ENCODE data around the gene KCNQ2.
"Not testable (repeated sequence)": the region's sequence is repeated elsewhere in the genome, so short reads cannot be mapped to it uniquely, and the experiment has no call there.

KCNQ2 gene

DNA sequence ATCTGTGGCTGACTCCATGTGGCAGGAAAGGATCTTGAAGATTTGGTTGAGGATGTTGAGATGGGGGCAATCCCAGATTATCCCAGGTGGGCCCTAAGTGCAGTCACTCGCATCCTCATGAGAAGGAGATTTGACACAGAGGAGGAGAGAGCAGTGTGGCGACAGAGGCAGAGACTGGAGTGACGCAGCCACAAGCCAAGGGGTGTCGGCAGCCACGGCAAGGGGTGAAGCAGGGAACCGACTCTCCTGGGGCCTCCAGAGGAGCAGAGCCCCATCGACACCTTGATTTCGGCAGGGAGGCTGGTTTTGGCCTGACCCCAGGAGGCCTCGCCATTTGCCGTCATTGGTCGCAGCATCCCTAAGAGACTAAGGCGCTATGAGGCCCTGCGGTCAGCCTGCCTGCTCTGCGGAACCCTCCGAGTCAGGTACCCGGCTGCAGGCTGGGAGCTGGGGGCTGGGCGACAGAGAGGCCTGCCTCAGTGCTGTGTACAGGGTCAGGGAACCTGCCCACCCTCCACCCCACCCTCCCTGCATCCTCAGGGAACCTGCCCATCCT is 13.9 kb upstream of the KCNQ2 start:
- H3K4me3 ChIP-seq (ENCODE audit: low read depth, low read length): no peak overlapping the region
- TF ChIP-seq, protein P1, sequence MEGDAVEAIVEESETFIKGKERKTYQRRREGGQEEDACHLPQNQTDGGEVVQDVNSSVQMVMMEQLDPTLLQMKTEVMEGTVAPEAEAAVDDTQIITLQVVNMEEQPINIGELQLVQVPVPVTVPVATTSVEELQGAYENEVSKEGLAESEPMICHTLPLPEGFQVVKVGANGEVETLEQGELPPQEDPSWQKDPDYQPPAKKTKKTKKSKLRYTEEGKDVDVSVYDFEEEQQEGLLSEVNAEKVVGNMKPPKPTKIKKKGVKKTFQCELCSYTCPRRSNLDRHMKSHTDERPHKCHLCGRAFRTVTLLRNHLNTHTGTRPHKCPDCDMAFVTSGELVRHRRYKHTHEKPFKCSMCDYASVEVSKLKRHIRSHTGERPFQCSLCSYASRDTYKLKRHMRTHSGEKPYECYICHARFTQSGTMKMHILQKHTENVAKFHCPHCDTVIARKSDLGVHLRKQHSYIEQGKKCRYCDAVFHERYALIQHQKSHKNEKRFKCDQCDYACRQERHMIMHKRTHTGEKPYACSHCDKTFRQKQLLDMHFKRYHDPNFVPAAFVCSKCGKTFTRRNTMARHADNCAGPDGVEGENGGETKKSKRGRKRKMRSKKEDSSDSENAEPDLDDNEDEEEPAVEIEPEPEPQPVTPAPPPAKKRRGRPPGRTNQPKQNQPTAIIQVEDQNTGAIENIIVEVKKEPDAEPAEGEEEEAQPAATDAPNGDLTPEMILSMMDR (IDR thresholded peaks at IDR 0.05; ENCODE audit: low read depth, low read length): no peak
- no peak for DNase-seq (ENCODE audit: low read depth, low spot score)
- in situ Hi-C loops (cut with HindIII; ENCODE audit: low sequenced_read_pairs): no loop called here

DNA sequence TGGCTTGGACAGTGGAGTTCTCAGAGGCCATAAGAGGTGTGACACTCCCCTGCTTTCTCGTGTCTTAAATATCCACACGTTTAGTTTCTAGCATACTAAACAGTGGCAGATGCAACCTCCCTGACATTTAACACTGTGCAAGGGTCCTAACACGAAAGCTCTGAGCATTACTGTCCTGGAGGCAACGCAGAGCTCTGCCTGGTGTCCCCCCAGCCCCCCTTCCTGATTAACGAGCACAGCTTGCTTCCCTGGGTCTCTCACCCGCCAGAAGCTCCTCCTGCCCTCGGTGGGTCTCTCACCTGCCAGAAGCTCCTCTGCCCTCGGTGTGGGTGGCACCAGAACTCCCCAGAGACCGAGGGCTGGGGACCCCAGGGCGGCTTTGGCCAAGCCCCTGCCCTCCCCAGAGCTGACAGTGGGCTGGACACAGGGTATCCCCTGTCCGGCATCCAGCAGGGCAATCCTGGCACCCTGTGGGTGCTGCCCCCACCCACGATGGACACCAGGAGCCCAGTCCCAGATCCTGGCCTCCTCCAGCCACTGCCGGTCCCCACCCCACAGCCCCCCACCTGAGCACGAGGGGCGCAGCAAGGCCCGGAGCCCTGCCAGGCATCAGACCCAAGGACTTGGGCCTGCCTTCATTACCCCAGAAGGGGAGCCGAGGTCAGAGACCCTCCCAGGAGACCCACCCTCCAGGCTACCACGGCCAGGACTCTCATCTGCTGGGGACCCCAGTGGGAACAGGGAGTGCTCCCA is 12.4 kb upstream of the KCNQ2 start:
- TF ChIP-seq, protein P1 (IDR thresholded peaks at IDR 0.05; ENCODE audit: low read depth, low read length): no peak

DNA sequence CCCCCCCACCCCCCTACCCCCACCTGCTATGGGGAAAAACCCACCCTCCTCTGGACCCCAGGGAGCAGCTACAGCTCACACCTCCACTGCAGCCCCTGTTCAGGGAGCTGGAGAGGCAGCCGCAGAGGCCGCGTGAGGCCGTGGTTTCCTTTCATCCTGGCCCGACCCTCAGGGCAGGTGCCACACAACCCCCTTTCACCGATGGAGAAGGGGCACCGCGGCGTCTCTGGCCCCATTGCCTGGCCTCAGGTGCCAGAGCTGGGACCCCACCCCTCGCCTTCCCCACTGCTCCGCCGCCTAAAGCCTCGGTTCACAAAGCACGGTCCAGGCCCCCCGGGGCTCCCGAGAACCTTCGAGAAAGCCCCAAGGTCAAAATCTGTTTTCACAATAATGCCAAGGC is 11.8 kb upstream of the KCNQ2 start:
- TF ChIP-seq, protein P1 (IDR thresholded peaks at IDR 0.05; ENCODE audit: low read depth, low read length): no peak
- DNase-seq (ENCODE audit: low read depth, low spot score): no peak
- in situ Hi-C loops (cut with HindIII; ENCODE audit: low sequenced_read_pairs): no loop called here

More for the DNA sequence above, 12.4 kb upstream of the KCNQ2 start:
- in situ Hi-C loops (cut with HindIII; ENCODE audit: low sequenced_read_pairs): no loop called here
- no peak overlapping the region for H3K4me3 ChIP-seq (ENCODE audit: low read depth, low read length)
- no peak for DNase-seq (ENCODE audit: low read depth, low spot score)

DNA sequence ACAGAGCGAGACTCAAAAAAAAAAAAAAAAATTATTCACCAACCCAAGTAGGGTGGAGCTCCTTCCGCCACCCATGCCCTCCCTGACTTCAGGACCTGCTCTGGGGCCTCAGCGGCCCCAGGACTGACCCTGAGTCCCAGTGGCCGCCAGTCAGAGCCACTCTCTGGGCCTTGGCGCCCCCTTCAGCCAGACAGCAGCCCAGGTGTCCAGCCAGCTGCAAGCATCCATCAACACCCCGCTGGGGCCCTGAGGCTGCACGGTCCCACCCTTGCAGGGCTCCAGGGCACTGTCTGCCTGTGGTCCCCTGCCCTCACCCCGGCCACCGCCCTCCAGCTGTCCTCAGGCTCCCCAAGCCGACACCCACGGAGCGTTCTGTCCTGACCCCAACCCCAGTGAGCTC is 11.4 kb upstream of the KCNQ2 start:
- no peak for DNase-seq (ENCODE audit: low read depth, low spot score)
- no peak overlapping the region for H3K4me3 ChIP-seq (ENCODE audit: low read depth, low read length)
- TF ChIP-seq, protein P1 (IDR thresholded peaks at IDR 0.05; ENCODE audit: low read depth, low read length): no peak
- in situ Hi-C loops (cut with HindIII; ENCODE audit: low sequenced_read_pairs): no loop called here

More for the DNA sequence above, 11.8 kb upstream of the KCNQ2 start:
- no peak overlapping the region for H3K4me3 ChIP-seq (ENCODE audit: low read depth, low read length)

DNA sequence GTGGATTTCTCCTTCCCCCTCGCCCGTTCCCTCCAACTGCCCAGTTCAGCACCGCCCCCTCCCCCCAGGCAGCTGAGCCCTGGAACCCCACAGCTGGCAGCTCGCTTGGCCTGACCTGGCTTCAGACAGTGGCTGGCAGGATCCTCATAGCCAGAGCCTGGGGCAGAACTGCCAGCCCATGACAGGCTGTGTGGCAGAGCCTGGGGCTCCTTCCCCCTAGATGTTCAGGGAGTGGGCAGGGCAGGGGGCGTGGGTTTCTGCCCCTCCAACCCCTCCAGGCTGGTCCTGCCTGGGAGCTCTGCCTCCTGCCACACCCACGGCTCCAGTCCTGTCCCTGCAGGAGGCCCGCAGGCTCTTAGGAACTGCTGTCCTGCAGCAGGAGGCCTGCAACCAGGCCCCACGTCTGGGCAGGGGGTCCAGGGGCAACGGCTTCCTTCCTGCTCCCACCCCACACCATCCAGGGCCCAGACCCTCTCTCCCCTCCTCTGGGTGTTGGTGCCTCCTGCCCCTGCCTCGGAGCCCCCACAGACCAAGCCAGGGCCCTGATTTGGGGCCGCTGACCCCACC is 9.6 kb upstream of the KCNQ2 start:
- H3K4me3 ChIP-seq (ENCODE audit: low read depth, low read length): no peak overlapping the region
- TF ChIP-seq, protein P1 (IDR thresholded peaks at IDR 0.05; ENCODE audit: low read depth, low read length): no peak
- DNase-seq (ENCODE audit: low read depth, low spot score): no peak
- in situ Hi-C loops (cut with HindIII; ENCODE audit: low sequenced_read_pairs): no loop called here

DNA sequence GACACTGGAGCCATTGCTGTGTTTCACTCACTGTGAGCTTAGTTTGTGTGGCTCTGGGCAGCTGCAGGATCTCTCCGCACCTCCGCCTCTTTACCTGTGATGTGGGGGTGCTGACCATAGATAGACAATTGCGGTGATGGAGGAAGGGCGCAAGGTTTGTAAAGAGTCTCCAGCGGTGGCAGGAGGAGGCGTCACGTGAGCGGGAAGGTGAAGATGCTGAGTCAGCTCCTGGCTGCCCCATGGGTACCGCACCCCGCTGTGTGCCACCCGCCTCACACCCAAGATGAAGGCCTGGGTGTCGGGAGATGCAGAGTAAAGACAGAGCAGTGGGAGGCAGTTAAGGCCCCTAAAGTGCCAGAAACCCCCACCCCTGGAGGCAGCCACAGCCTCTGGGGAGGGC is 9.0 kb upstream of the KCNQ2 start:
- H3K4me3 ChIP-seq (ENCODE audit: low read depth, low read length): no peak overlapping the region
- DNase-seq (ENCODE audit: low read depth, low spot score): no peak
- TF ChIP-seq, protein P1 (IDR thresholded peaks at IDR 0.05; ENCODE audit: low read depth, low read length): no peak
- in situ Hi-C loops (cut with HindIII; ENCODE audit: low sequenced_read_pairs): no loop called here

DNA sequence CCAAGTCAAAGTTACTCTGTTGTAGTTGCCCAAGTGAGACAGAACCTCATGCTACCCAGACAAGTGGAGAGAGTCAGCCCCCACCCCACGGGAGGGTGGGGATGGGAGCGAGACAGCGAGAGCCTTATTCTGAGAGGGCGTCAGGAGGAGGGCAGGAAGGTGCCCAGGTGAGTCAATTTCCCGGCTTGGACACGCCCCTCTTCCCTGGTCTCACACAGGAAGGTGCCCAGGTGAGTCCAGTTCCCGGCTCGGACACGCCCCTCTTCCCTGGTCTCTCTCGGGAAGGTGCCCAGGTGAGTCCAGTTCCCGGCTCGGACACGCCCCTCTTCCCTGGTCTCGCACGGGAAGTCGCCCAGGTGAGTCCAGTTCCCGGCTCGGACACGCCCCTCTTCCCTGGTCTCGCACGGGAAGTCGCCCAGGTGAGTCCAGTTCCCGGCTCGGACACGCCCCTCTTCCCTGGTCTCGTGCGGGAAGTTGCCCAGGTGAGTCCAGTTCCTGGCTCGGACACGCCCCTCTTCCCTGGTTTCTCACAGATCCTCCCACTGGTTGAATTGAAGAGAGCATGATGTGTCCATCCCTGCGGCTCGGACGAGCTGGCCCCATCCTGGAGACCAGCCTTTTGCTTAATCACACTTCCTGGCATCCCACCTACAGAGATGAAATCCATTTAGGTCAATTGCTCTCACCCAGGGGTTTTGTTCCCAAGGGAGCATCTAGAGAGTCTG is 7.4 kb upstream of the KCNQ2 start:
- DNase-seq (ENCODE audit: low read depth, low spot score); H3K4me3 ChIP-seq (ENCODE audit: low read depth, low read length); in situ Hi-C loops (cut with HindIII; ENCODE audit: low sequenced_read_pairs): not testable (repeated sequence)
